Tibial nerve (tissue), 4 donors: ENCODE results near the gene TESK2.

Experiments
- EP300 ChIP-seq, 2 donors: sonication (generic); formaldehyde crosslinking; IDR thresholded peaks; one replicate each; pipeline ENCODE4 v1.6.1; 2017; ENCODE audit warnings: antibody characterized with exemption in 2 of 2, mild to moderate bottlenecking in 1 of 2
- POLR2A ChIP-seq, 2 donors: fragments of 450-650 bp; IDR thresholded peaks; one replicate each; pipeline ENCODE4 v1.6.1; 2017; ENCODE audit warnings: antibody characterized with exemption in 2 of 2, mild to moderate bottlenecking in 2 of 2, moderate library complexity in 2 of 2
- TF ChIP-seq, protein P1 (sequence below), 5 experiments: fragments of 200-600 bp in 3 of 5; fragments of 450-650 bp in 2 of 5; sonication (generic) in 3 of 5; IDR thresholded peaks; one replicate each; pipeline ENCODE4 v1.5.1; 2016 to 2019; ENCODE audit warnings: antibody characterized with exemption in 5 of 5, mild to moderate bottlenecking in 3 of 5, moderate library complexity in 2 of 5

DNA sequence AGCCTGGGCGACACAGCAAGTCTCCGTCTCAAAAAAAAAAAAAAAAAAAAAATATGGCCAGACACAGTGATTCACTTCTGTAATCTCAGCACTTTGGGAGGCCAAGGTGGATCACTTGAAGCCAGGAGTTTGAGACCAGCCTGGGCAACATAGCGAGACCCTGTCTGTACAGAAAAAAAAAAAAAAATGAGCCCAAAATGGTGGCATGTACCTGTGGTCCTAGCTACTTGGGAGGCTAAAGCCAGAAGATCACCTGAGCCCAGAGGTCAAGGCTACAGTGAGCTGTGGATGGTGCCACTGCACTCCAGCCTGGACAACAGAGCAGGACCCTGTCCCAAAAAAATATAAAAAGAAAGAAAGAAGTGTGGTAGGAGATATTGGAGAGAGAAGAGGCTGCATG, 1.7 kb upstream of the TESK2 start:
- TF ChIP-seq, protein P1, sequence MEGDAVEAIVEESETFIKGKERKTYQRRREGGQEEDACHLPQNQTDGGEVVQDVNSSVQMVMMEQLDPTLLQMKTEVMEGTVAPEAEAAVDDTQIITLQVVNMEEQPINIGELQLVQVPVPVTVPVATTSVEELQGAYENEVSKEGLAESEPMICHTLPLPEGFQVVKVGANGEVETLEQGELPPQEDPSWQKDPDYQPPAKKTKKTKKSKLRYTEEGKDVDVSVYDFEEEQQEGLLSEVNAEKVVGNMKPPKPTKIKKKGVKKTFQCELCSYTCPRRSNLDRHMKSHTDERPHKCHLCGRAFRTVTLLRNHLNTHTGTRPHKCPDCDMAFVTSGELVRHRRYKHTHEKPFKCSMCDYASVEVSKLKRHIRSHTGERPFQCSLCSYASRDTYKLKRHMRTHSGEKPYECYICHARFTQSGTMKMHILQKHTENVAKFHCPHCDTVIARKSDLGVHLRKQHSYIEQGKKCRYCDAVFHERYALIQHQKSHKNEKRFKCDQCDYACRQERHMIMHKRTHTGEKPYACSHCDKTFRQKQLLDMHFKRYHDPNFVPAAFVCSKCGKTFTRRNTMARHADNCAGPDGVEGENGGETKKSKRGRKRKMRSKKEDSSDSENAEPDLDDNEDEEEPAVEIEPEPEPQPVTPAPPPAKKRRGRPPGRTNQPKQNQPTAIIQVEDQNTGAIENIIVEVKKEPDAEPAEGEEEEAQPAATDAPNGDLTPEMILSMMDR (IDR thresholded peaks at IDR 0.05) = no peak
- TF ChIP-seq POLR2A (IDR thresholded peaks at IDR 0.05) (no peak), EP300 (IDR thresholded peaks at IDR 0.05) (no peak)
